SKM-1 treated with dmso at 0.1 percent for 144 hours (cell line): ENCODE measurements around the gene STOML1.

Experiments
- DNase-seq: peaks from one replicate; lab custom pipeline; 2025; ENCODE audit not compliant: unreplicated experiment; lab: John Stamatoyannopoulos, UW

The STOML1 gene

GRCh38 chr15:73935547-73935946 lies 56.5 kb downstream of the STOML1 start:
- peak; percentile 18 for DNase-seq

DNA sequence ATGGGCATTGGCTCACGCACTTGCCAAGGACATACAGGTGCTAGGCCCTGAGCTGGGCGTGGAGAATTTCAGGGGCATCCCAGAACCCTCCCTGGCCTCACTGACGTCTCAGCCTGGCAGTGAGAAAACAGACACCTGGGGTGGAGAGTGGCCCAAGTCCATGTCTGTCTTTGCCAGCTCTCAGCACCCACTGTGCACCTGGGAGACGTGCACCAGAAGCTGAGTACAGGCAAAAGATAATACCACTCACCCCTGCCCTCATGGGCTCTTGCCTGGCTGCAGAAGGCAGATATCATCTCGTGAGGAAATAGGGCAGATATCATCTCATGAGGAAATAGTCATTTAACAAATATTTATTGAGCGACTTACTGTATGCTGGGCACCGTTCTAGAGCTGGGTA lies 57.8 kb downstream of the STOML1 start:
- DNase-seq: no peak

DNA sequence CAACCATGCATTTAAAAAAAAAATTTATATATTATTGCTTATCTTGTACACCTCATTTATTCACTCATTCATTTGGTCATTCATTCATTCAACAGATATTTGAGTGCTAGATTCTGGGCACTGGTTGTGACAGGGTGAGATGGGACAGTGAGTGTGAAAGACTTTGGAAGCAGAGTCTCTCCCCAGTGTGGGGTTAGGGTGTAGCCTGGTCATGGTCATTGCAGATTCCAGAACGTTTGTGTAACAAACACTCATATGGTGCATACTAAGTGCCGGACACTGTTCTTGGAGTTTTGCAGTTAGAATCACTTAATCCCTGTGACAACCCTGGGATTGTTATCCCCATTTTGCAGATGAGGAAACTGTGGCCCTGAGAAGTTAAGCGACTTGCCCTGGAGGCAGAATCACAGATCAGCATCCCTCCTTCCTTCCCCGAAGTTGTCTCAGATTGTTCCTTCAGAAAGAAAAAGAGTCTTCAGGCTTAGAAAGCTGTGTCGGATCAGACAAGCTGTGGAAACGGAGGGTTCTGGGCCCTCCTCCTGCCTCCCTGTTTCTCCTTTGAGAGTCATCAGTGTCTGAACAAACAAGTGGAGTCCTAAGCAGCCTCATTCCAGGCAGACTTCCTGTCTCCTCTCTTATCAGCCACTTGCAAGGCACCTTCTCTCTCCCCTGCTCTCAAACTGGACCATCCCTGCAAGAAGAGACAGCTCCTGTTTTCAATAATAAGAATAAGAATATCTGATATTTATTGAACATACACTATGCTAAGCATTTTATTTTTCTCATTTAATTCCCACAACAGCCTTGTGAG lies 59.5 kb downstream of the STOML1 start:
- no peak for DNase-seq

GRCh38 chr15:73931441-73931840 lies 60.7 kb downstream of the STOML1 start:
- no peak for DNase-seq

GRCh38 chr15:73930790-73931281 lies 61.3 kb downstream of the STOML1 start:
- DNase-seq: no peak

- DNase-seq: no peak
Measured at GRCh38 chr15:73930371-73930770, 61.7 kb downstream of the STOML1 start.

- DNase-seq: no peak
Measured at GRCh38 chr15:73928971-73929627, 63.0 kb downstream of the STOML1 start.
